ENCODE data around the gene NOS3.

- TF ChIP-seq CTCF (IDR thresholded peaks at IDR 0.05; ENCODE audit: borderline replicate concordance, extremely low read depth, low read length, poor library complexity, severe bottlenecking) (peak; percentile 4), EZH2 (IDR thresholded peaks at IDR 0.05; ENCODE audit: borderline replicate concordance, low read depth, low read length, severe bottlenecking) (no peak)
These were observed 17.3 kb downstream of the NOS3 start for GRCh38 chr7:151008143-151008510.

Data from DND-41 (cell line).